ENCODE measurements around the gene FHL3.

The FHL3 gene, protein sequence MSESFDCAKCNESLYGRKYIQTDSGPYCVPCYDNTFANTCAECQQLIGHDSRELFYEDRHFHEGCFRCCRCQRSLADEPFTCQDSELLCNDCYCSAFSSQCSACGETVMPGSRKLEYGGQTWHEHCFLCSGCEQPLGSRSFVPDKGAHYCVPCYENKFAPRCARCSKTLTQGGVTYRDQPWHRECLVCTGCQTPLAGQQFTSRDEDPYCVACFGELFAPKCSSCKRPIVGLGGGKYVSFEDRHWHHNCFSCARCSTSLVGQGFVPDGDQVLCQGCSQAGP

DNA sequence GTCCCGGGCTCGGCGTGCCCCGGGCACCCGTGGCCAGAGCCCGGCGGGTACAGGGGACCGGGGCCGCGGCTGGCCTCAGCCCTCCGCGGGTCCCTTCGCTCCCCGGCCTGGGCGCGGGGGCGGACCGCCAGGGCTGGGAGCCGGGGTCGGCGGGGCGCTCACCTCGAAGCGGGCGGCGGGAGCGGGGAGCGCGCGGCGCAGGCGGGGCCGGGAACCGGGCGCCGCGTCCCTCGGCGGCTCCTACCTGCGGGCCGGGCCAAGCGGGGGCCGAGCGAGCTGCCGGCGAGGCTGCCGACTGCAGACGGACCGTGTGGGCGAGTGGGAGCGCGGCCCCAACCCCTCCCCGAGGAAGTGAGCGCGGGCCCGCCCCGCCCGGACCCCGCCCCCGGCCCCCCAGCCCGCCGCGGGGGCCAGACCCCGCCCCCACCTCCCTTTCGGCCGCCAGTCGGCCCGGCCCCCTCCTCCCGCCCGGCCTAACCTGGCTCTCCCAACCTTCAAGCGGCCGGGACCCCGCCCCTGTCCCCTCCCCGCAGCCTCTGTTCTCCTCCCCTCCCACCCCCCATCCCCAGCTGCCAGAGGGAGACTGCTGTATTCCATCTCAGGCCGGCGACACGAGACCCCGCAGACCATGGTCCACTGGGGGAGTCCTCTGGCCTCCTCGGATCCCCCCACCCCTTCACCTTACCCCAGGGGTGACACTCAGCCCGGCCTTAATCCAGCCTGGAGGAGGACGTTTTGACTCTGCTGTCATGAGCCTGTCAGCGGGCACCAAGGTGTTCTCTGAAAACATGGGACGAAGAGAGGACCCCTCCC lies at the start of gene FHL3:
Gene FHL3 (minus strand): TSS at position 320 of the 813 bp plus-strand sequence. CDS start 6,102 bp downstream, outside the sequence.
- Histone ChIP-seq H3K27ac (ENCODE audit: low read depth, low read length) (peak within 1 kb of the TSS; percentile 93), H3K9me3 (ENCODE audit: low read length) (no peaks in the 10 kb centered on the region), H3K27me3 (ENCODE audit: control insufficient read depth in 1 of 2, insufficient read depth in 2 of 2, low read length in 2 of 2) (no peaks in the 10 kb centered on the region), H3K4me3 (ENCODE audit: low read depth in 1 of 2, low read length in 2 of 2) (peak within 1 kb of the TSS; percentile 79 to 81), H3K4me1 (ENCODE audit: insufficient read depth, low read length) (peaks cover 45% of the 10 kb centered on the region), H3K9ac (ENCODE audit: low read length) (peak within 1 kb of the TSS; percentile 87), H3K36me3 (ENCODE audit: insufficient read depth, low read length) (no peaks in the 10 kb centered on the region)

DNA sequence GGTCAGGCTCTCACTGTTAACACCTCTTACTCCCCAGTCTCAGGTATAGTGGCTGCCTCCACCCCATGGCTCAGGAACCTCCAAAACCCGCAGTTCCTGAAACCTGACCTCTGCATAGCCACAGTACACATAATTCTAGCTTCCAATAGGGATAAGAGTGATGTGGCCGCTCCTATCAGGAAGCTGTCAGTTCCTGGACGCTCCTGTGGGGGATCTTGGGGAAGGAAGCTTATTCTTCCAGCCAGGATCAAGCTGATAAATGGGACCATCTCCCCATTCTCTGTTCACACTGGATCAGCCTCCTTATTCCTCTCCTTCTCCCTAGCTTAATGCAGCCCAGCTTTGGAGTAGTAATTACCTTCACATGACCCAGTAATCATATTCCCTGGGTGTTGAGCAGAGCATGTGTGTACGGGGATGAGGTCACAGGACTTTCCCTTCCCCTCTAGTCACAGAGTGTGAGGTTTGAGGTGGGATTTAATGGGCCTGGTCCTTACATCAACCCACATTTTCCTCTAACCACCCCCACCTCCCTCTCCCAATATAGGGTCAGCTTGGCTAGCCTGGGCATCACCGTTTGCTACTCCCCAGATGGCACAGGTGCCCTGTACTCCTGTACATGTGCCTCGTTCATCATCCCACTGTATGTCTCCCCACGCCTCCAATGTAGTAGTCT lies 48.2 kb upstream of the FHL3 start:
- Histone ChIP-seq H3K9ac (ENCODE audit: low read length) (no peak overlapping the region), H3K27me3 (ENCODE audit: control insufficient read depth in 1 of 2, insufficient read depth in 2 of 2, low read length in 2 of 2) (peaks cover 4 to 5% of the 10 kb centered on the region in 2 donors), H3K36me3 (ENCODE audit: insufficient read depth, low read length) (no peaks in the 10 kb centered on the region), H3K4me1 (ENCODE audit: insufficient read depth, low read length) (no peaks in the 10 kb centered on the region), H3K4me3 (ENCODE audit: low read depth in 1 of 2, low read length in 2 of 2) (no peak overlapping the region), H3K27ac (ENCODE audit: low read depth, low read length) (no peak overlapping the region), H3K9me3 (ENCODE audit: low read length) (no peaks in the 10 kb centered on the region)

DNA sequence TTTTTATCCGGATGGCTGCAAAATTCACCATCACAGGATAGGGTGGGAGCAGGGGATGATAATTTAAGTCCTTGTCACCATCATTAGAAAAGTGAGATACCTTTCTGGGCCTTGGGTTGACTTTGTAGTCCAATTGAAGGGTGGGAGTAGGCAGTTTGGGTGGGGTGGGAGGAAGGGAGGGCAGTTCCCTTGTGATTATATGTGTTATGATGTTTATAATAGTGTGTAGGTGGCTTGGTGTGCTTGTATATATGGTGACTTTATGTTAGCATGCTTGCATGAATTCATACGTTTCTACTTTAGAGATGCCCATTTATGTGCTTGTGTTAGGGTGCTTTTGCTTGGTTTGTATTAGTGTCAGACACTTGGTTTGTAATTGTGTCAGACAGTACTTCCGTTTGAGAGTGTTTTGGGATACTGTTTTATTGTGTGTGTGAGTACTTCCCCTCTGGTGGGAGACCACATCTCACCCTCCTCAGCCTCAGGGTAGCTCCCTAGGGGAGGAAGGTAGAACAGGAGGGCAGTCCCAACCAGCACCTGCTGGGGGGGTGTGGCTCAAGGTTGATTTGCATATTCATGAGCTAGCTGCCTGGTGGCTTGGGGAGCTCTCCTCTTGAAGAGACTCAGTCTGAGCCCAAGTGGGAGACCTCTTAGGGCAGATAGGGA lies 47.6 kb upstream of the FHL3 start:
- Histone ChIP-seq H3K27me3 (ENCODE audit: control insufficient read depth in 1 of 2, insufficient read depth in 2 of 2, low read length in 2 of 2) (peaks cover 4 to 11% of the 10 kb centered on the region in 2 donors), H3K9ac (ENCODE audit: low read length) (no peak overlapping the region), H3K27ac (ENCODE audit: low read depth, low read length) (no peak overlapping the region), H3K9me3 (ENCODE audit: low read length) (no peaks in the 10 kb centered on the region), H3K4me1 (ENCODE audit: insufficient read depth, low read length) (peaks cover 3% of the 10 kb centered on the region), H3K4me3 (ENCODE audit: low read depth in 1 of 2, low read length in 2 of 2) (no peak overlapping the region), H3K36me3 (ENCODE audit: insufficient read depth, low read length) (no peaks in the 10 kb centered on the region)

DNA sequence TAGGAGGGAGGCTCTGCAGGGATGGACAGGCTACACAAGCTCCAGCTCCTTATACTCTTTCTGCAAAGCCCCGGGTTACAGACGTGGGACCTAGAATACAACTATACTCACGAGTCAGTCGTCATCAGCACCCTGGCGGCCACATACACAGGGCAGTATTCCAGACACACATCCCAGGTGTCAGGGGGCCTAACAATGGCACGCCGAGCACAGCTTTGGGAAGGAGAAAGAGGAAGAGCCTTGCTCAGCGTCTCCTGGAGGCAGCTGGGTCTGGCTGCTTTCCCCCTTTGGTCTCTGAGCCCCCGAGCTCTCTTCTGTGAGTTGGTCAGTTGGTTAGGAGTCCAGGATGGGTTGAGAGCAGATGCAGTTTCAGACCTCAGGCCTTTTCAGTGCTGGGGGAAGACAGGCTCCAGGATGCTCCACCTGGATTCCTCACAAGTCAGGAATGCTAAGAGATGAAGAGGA lies 45.8 kb upstream of the FHL3 start:
- Histone ChIP-seq H3K36me3 (ENCODE audit: insufficient read depth, low read length) (no peaks in the 10 kb centered on the region), H3K9me3 (ENCODE audit: low read length) (no peaks in the 10 kb centered on the region), H3K27ac (ENCODE audit: low read depth, low read length) (no peak overlapping the region), H3K4me1 (ENCODE audit: insufficient read depth, low read length) (peaks cover 7% of the 10 kb centered on the region), H3K27me3 (ENCODE audit: control insufficient read depth in 1 of 2, insufficient read depth in 2 of 2, low read length in 2 of 2) (peaks cover 4 to 11% of the 10 kb centered on the region in 2 donors), H3K9ac (ENCODE audit: low read length) (no peak overlapping the region), H3K4me3 (ENCODE audit: low read depth in 1 of 2, low read length in 2 of 2) (no peak overlapping the region)

DNA sequence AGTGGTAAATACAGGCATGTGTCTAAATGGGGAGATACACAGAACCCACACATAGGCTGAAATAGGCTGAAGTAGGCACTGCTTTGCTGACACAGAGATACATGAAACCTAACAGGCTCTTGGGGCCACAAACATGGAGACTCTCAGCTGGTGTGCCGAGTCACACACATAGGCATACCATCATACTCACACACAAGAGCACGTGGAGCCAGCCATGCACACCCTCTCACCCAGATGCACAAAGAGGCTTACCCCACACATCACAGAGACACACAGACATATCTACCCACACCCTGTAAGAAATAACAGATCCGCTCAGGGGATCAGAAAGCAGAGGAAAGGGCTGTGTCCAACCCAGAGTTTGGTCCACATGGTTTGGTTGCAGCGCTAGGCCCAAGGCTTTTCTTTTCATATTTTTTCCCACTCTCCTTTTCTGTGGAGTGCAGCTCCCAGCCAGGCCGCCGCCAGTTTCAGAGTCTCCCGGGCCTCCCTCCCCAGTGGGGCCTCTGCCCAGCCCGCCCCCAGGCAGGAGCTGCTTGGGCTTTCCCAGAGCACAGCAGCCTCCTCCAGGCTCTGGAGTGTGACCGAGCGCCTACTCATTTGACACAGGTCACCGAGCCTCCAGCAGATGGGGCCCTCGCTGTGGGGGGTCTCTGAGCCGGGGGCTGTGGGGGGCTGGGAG lies 45.2 kb upstream of the FHL3 start:
- Histone ChIP-seq H3K4me3 (ENCODE audit: low read depth in 1 of 2, low read length in 2 of 2) (no peak overlapping the region), H3K9me3 (ENCODE audit: low read length) (no peaks in the 10 kb centered on the region), H3K4me1 (ENCODE audit: insufficient read depth, low read length) (peaks cover 7% of the 10 kb centered on the region), H3K36me3 (ENCODE audit: insufficient read depth, low read length) (no peaks in the 10 kb centered on the region), H3K27ac (ENCODE audit: low read depth, low read length) (no peak overlapping the region), H3K27me3 (ENCODE audit: control insufficient read depth in 1 of 2, insufficient read depth in 2 of 2, low read length in 2 of 2) (peaks cover 8 to 11% of the 10 kb centered on the region in 2 donors), H3K9ac (ENCODE audit: low read length) (no peak overlapping the region)

DNA sequence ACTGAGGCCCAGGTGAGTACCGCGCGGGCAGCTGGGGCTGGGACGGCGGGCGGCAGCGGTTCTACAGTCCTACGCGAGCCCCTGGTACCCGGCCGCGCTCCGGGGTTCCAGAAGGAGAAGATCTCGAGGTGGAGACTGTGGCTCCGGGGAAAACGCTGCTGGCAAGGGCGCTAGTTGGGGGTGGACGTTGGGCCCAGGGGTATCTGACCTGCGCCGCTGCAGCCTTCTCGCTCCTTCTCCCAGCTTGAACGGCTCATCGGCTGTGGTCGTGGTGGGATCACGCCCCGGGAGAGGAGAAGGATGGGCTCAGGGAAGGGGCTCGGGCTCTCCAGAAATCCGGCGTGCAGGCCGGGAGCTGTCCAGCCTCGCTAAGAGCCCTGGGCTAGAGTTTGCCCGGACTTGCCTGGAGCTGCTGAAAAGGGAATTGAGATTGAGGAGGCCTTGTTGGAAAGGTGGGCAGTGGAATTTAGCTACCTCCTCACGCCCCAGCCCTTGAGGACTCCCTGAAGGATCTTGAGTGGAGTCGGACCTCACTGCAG lies 42.4 kb upstream of the FHL3 start:
- peak overlapping the region; percentile 50 for H3K27ac ChIP-seq (ENCODE audit: low read depth, low read length)
- peaks cover 17% of the 10 kb centered on the region for H3K4me1 ChIP-seq (ENCODE audit: insufficient read depth, low read length)
- H3K9me3 ChIP-seq (ENCODE audit: low read length) = peaks cover 6% of the 10 kb centered on the region
- H3K36me3 ChIP-seq (ENCODE audit: insufficient read depth, low read length) = no peaks in the 10 kb centered on the region
- H3K4me3 ChIP-seq (ENCODE audit: low read depth in 1 of 2, low read length in 2 of 2) = peak overlapping the region; percentile 47 to 50
- H3K9ac ChIP-seq (ENCODE audit: low read length) = no peak overlapping the region
- H3K27me3 ChIP-seq (ENCODE audit: control insufficient read depth in 1 of 2, insufficient read depth in 2 of 2, low read length in 2 of 2) = peaks cover 28 to 35% of the 10 kb centered on the region in 2 donors

DNA sequence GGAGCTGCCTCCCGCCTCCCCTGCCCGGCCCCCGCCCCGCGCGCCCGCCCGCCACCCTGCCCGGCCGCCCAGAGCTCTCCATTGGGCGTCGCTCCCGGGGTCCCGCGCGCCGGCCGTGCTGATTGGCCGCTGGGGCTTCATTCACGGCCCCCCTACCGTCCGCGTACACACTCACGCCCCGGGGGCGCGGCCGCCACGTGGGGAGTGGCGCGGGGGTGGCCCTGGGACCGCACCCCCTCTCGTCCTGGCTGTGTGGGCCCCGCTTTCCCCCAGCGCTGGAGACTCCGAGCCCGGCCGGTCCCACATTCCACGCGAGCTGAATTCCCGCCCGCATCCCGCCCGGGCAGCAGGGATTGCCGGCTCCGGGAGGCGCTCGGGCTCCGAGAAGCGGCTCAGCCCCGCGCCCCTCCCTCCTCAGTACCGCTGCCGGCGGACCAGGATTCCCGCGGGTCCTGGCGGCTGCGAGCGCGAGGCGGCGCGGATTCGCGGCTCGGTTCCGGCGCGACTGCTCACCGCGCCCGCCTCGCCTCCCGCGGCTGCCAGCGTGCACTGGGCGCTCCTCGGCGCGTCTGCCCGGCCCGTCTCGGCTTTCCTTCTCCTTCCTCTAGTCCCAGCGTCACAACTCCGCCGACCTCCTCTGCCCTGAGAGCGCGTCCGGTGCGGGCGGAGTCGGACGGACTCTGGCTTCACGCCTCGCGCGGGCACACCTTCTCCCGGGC lies 41.7 kb upstream of the FHL3 start:
- Histone ChIP-seq H3K9me3 (ENCODE audit: low read length) (peaks cover 6% of the 10 kb centered on the region), H3K36me3 (ENCODE audit: insufficient read depth, low read length) (no peaks in the 10 kb centered on the region), H3K9ac (ENCODE audit: low read length) (no peak overlapping the region), H3K27me3 (ENCODE audit: control insufficient read depth in 1 of 2, insufficient read depth in 2 of 2, low read length in 2 of 2) (peaks cover 34 to 41% of the 10 kb centered on the region in 2 donors), H3K4me1 (ENCODE audit: insufficient read depth, low read length) (peaks cover 17% of the 10 kb centered on the region), H3K4me3 (ENCODE audit: low read depth in 1 of 2, low read length in 2 of 2) (peak overlapping the region; percentile 47 to 50), H3K27ac (ENCODE audit: low read depth, low read length) (peak overlapping the region; percentile 50)

DNA sequence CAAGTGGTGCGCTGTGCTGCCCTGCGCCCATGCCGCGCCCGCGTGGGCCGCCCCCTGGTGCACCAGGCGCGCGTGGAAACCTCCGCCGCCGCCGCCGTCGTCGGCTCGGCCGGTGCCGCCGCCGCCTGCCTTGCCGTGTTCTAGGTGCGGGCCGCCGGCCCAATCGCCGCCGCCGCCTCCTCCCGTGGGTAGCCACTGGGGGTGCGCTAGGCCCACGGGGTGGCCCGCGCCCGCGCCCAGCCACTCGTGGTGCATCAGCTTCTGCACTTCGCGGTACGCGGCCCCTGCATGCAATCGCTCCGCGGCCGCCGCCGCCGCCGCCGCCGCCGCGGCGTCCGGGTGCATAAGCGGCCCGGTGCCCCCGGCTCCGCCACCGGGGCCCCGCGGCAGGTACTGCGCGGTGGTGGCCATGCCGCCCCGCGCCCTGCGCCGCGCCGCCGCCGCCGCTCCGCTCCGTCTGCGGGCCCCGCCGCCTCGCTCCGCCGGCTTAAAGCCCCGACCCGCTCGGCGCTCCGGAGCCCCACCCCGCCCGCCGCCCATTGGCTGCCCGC lies 41.1 kb upstream of the FHL3 start, which contains the start of gene POU3F1:
Gene POU3F1 (minus strand): TSS at position 461 of the 551 bp plus-strand sequence. CDS start 50 bp downstream, at position 411.
- peaks cover 40 to 48% of the 10 kb centered on the region in 2 donors for H3K27me3 ChIP-seq (ENCODE audit: control insufficient read depth in 1 of 2, insufficient read depth in 2 of 2, low read length in 2 of 2)
- no peak within 1 kb of the TSS for H3K9ac ChIP-seq (ENCODE audit: low read length)
- peak within 1 kb of the TSS; percentile 50 for H3K27ac ChIP-seq (ENCODE audit: low read depth, low read length)
- peak within 1 kb of the TSS; percentile 47 to 50 for H3K4me3 ChIP-seq (ENCODE audit: low read depth in 1 of 2, low read length in 2 of 2)
- H3K36me3 ChIP-seq (ENCODE audit: insufficient read depth, low read length) = no peaks in the 10 kb centered on the region
- H3K9me3 ChIP-seq (ENCODE audit: low read length) = peaks cover 6% of the 10 kb centered on the region
- peaks cover 17% of the 10 kb centered on the region for H3K4me1 ChIP-seq (ENCODE audit: insufficient read depth, low read length)

DNA sequence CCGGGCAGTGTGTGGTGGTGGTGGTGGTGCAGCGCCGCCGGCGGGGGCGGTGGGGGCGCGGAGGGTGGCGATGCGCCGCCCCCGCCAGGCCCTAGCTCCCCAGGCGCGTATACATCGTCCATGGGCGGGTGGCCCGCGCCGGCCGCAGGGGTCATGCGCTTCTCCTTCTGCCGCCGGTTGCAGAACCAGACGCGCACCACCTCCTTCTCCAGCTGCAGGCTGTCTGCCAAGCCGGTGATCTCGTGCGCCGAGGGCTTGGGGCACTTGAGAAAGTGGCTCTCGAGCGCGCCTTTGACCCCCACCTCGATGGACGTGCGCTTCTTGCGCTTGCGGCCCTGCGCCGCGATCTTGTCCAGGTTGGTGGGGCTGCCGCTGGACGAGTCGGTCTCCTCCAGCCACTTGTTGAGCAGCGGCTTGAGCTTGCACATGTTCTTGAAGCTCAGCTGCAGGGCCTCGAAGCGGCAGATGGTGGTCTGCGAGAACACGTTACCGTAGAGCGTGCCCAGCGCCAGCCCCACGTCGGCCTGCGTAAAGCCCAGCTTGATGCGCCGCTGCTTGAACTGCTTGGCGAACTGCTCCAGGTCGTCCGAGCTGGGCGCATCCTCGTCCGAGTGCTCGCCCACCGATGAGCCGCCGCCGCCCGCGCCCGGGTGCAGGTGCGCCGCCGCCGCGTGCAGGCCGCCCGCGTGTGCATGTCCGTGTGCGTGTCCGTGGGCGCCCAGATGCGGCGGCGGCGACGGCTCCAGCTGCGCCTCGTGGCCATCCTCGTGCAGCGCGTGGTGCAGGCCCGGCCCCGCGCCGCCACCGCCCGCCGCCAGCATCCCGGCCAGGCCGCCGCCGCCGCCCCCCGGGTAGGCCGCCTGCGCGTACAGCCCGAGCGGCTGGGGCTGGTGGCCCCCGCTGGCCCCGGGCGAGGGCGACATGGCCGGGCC lies 40.4 kb upstream of the FHL3 start:
- no peaks in the 10 kb centered on the region for H3K36me3 ChIP-seq (ENCODE audit: insufficient read depth, low read length)
- peaks cover 6% of the 10 kb centered on the region for H3K9me3 ChIP-seq (ENCODE audit: low read length)
- no peak overlapping the region for H3K4me3 ChIP-seq (ENCODE audit: low read depth in 1 of 2, low read length in 2 of 2)
- peaks cover 17% of the 10 kb centered on the region for H3K4me1 ChIP-seq (ENCODE audit: insufficient read depth, low read length)
- no peak overlapping the region for H3K27ac ChIP-seq (ENCODE audit: low read depth, low read length)
- peaks cover 48 to 55% of the 10 kb centered on the region in 2 donors for H3K27me3 ChIP-seq (ENCODE audit: control insufficient read depth in 1 of 2, insufficient read depth in 2 of 2, low read length in 2 of 2)
- H3K9ac ChIP-seq (ENCODE audit: low read length) = no peak overlapping the region

All from muscle layer of colon (tissue), 2 donors.